Stimulated activated naive CD4-positive, alpha-beta T cell treated with Interleukin-2 at 50 U/mL for 16 hours (primary cell): ENCODE measurements around the gene KCNJ18.
"Not testable (repeated sequence)": the region's sequence is repeated elsewhere in the genome, so short reads cannot be mapped to it uniquely, and the experiment has no call there.

Experiments
- DNase-seq: peaks from one replicate; lab custom pipeline; 2025; lab: John Stamatoyannopoulos, UW

Gene KCNJ18

DNA sequence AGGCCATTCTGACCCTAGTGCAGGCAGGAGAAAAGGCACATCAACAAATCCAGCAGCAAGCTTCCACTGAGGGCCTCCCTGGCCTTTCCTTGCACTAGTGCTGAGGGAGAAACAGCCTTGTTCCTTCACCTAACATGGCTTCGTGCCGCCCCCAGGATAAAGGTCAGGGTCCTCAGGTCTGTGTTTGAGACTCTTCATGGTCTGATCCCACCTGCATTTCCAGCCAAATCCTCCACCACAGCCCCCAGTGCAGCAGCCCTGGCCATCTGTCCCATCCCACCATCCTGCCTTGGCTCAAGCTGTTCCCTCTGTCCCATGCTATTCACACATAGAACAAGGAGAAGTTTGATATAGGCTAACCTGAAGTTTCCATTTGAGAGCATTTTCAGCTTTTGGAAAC is 20.9 kb upstream of the KCNJ18 start:
- DNase-seq = not testable (repeated sequence)

DNA sequence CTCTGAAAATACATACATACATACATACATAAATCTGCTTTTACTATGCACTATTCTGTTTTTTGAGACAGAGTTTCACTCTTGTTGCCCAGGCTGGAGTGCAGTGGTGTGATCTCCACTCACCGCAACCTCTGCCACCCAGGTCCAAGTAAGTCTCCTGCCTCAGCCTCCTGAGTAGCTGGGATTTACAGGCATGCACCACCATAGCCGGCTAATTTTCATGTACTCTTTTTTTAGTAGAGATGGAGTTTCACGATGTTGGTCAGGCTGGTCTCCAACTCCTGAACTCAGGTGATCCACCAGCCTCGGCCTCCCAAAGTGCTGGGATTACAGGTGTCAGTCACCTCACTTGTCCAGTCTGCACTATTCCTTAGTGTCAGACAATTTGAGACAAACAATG is 20.5 kb upstream of the KCNJ18 start:
- DNase-seq = not testable (repeated sequence)

DNA sequence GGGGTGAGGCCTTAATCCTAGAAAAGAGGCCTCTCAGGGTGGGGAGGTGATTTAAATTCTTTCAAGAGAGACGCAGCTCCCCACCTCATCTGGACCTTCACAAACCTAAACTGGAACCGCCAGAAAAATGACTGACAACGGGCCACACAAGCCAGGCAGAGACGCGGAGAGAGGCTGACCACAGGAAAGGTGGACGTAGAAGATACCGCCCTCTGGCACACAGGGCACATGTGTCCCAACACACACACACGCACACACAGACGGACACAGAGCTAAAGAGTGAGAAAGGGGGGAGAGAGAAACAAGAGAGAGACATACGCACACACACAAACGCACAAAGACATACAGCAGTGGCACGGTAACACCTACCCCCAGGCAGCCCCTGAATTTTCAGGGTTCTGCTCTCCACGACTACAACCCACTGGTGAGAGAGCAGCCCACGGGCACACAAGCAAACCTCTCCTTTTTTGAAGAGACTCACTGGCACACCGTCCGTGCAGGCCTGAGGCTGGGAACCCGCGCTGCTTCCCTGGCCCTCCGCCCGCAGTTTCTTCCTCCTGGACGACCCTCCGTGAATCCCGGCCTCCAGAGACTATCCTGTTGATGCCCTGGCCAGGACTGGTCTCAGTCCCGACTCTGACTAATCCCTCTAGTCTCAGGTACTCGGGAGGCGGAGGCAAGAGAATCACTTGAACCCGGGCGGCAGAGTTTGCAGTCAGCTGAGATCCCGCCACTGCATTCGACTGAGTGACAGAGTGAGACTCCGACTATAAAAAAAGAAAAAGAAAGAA is 18.7 kb upstream of the KCNJ18 start:
- DNase-seq = not testable (repeated sequence)

DNA sequence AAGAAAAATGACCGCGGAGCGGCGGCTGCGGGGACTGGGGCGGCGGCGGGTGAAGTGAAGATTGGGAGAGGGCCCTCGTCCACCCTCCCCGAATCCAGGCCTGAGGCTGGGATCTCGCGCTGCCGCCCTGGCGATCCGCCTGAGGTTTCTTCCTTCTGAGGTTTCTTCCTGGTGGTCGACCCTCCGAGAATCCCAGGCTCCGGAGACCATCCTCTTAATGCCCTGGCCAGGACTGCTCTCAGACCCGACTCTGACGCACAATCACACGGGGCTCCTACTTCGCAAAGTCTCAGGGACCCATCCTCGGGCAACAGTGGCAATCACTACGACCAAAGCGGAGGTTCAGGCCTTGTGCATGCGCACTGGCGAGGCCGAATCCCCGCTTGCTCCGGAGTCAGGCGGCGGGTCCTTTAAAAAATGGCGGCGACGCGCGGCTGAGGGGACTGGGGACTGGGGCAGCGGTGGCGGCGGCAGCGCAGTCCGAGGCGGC is 18.0 kb upstream of the KCNJ18 start:
- DNase-seq = no peak

DNA sequence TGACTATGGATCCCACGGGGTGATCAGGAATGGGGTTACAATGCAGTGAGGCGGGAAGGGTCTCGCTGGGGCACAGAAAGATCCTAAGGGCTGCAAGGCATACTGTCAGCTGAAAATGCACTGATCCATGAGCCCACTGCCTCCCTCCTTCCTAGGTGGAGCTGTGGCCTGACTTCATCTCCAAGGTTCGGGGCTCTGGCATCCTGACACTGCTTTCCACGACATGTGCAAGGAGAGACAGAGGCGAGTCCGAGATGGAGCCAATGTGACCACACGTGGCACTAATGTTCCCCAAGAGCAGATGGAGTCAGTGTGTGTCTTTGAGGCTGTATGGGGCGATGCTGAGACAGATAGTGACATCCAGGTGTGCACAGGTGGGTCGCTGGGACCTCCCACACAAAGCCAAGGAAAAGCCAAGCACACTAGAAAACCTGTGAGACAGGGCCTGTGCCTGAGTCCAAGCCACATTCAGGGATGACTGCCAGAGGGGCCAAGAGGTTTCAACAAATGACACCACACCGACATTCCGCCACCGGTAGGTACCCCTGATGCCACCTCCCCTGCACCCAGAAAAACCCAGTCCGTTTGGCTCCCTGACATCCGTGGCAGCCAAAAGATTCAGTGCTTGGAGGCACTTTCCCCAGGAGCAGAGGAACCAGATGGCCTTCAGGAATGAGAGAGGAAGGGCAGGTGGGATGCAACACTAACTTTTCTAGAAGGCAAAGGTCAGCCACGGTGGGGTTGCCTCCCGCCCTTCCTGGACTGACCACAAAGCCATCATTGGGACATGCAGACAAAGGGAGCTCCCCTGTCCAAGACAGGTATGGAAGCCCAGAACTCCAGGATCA is 17.2 kb upstream of the KCNJ18 start:
- DNase-seq = not testable (repeated sequence)

DNA sequence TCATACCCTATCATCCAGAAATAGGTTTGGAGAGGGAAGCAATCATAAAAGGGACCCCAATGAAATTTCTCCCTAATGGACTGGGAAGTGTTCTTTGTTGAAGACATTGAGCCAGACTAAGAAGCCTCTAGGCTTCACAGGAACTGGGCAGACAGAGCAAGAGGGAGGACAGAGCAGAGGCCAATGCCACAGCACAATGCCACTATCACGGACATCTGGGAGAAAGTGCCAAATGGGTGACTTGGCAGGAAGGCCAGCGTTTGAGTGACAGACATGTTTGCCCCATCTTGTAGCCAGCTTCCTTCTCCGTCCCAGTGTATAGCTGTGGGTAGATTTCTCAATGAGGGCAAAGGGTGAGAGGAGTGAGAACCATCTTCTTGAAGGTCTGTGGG is 16.6 kb upstream of the KCNJ18 start:
- not testable (repeated sequence) for DNase-seq

DNA sequence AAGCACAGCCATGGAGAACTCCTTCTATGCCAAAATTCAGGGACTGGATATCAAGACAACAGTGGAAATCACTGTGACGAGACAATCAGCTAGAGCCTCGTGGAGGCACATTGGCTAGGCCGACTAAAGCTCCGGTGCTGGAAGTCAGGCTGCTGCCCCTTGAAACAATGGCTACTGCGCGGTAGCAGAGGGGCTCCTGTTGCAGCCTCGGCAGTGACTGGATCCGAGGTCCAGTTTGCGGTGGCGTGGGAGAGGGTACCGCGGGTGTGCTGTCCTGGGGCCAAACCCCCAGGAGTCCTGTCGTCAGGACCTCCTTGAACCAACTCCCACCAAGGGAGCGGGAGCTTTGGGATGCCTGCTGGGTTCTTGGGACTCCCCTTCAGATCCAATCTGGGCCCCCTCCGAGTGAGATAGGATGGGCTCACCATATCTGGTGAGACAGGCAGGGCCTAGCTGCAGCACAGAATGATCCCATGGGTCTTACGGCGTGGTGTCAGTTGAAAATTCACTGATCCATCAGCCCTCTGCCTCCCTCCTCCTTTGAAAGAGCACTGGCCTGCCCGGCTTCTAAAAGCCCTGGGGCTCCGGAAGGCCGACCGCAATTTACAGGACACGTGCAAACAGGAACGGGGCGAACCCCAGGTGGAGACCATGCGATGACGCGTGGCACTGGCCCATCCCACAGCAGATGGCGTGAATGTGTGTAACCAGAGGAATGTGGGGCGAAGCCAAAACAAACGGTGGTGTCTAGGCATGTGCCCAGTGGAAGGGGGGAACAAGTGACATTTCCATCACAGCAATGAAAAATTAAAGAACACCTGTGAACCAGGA is 15.8 kb upstream of the KCNJ18 start:
- DNase-seq = no peak

DNA sequence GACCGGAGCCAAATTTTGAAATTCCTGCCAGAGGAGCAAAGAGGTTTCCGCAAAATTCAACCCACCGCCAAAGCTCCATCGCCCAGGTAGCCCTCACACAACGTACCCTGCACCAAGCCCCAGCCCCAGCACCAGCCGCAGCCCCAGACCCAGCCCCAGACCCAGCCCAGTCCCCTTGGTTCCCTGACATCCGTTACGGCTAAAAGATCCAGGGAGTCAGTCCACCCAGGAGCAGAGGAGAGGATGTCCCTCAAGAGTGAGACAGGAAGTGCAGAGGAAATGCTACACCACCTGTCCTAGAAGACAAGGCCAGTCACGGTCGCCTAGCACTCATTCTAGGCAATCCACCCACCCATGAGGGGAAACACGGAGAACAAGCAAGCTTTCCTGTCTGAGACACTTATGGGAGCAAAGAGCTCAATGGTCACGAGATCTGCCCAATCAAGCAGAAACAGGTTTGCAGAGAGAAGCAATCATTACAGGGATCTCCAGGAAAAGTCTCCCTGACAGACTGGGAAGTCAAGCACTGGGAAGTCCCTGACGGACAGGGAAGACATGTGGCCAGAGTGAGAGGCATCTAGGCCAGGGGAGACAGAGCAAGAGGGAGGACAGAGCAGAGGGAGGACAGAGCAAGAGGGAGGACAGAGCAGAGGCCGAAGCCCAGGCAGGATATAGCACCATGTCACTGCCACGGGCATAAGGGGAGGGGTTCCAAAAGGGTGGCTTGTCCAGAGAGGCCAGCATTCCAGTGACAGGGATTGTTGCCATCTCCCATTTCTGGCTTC is 15.0 kb upstream of the KCNJ18 start:
- DNase-seq = no peak

DNA sequence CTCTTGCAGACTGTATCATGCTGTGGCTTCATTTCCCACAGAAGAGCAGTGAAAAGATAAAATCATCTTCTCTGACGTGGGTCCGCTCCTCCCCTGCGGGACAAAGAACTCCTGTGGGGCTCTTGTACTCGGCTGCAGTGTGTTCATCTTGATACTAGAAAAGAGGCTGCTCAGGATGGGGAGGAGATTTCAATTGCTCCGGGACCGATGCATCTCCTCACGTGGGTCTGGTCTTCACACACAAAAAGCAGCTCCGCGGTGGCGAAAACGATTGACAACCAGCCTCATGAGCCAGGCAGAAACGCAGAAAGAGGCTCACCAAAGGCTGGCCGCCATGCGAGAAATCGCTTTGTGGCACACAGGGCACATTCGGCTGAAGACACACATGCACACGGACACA is 14.4 kb upstream of the KCNJ18 start:
- no peak for DNase-seq

DNA sequence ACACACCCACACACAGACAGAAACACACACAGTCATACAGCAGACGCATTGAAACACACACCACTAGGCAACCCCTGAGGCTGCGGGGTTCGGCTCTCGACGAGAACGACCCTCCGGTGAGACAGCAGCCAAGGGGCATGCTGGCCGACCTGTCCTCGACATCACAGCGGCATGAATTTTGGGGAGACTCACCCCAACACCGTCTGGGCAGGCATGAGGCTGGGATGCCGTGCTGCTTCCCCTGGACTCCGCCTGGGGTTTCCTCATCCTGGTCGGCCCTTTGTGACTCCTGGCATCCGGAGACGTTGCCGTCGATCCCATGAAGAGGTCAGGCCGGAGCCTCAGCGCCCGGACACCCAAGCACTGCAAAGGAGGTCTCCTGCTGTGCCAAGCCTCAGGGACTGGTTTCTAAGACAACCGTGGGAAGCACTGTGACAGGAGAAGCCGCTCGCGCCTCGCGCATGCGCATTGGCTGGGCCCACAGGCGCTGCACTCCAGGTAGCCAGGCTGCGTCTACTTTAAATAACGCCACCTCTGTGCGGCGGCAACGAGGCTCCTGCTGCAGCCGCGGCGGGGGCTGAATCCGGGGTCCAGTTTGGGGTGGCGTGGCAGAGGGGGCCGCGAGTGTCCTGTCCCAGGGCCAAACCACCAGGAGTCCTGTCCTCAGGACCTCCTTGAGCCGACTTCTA is 13.8 kb upstream of the KCNJ18 start:
- DNase-seq = no peak

DNA sequence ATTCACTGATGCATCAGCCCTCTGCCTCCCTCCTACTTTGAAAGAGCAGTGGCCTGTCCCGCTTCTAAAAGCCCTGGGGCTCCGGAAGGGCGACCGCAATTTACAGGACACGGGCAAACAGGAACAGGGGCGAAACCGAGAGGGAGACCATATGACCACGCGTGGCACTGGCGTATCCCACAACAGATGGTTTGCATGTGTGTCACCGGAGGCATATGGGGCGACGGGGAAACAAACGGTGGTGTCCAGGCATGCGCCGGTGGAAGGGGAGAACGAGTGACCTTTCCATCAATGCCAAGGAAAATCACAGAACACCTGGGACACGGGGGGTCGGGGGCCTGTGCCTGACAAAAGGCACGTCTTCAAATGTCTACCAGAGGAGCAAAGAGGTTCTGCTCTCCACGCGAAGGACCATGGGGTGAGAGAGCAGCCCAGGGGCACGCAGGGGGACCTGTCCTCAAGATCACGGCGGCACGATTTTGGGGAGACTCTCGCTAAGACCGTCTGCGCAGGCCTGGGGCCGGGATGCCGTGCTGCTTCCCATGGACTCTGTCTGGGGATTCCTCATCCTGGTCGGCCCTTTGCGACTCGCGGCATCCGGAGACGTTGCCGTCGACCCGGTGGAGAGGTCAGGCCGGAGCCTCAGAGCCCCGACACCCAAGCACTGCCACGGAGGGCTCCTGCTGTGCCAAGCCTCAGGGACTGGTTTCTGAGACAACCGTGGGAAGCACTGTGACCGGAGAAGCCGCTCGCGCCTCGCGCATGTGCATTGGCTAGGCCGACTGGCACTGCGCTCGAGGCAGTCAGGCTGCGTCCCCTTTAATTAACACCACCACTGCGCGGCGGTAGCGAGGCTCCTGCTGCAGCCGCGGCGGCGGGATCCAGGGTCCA is 12.8 kb upstream of the KCNJ18 start:
- DNase-seq = no peak

DNA sequence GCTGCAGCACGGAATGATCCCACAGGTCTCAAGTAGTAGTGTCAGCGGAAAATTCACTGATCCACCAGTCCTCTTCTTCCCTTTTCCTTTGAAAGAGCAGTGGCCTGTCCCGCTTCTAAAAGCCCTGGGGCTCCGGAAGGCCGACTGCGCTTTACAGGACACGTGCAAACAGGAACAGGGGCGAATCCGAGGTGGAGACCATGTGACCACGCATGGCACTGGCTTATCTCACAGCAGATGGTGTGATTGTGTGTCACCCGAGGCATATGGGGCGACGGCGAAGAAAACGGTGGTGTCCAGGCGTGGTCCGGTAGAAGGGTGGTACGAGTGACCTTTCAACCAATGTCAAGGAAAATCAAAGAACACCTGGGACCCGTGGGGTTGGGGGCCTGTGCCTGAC is 12.0 kb upstream of the KCNJ18 start:
- DNase-seq = no peak

DNA sequence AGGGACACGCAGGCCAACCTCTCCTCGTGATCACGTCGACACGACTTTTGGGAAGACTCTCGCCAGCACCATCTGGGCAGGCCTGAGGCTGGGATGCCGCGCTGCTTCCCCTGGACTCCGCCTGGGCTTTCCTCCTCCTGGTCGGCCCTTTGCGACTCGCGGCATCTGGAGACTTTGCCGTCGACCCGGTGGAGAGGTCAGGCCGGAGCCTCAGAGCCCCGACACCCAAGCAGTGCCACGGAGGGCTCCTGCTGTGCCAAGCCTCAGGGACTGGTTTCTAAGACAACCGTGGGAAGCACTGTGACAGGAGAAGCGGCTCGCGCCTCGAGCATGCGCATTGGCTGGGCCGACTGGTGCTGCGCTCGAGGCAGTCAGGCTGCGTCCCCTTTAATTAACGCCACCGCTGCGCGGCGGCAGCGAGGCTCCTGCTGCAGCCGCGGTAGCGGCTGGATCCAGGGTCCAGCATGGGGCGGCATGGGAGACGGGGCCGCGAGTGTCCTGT is 11.4 kb upstream of the KCNJ18 start:
- not testable (repeated sequence) for DNase-seq

DNA sequence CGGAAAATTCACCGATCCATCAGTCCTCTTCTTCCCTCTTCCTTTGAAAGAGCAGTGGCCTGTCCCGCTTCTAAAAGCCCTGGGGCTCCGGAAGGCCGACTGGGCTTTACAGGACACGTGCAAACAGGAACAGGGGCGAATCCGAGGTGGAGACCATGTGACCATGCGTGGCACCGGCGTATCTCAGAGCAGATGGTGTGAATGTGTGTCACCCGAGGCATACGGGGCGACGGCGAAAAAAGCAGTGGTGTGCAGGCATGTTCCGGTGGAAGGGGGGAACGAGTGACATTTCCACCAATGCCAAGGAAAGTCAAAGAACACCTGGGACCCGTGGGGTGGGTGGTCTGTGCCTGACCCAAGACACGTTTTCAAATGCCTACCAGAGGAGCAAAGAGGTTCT is 10.7 kb upstream of the KCNJ18 start:
- DNase-seq = not testable (repeated sequence)

DNA sequence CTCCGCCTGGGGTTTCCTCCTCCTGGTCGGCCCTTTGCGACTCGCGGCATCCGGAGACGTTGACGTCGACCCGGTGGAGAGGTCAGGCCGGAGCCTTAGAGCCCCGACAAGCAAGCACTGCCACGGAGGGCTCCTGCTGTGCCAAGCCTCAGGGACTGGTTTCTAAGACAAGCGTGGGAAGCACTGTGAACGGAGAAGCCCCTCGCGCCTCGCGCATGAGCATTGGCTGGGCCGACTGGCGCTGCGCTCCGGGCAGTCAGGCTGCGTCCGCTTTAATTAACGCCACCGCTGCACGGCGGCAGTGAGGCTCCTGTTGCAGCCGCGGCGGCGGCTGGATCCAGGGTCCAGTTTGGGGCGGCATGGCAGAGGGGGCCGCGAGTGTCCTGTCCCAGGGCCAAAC is 10.2 kb upstream of the KCNJ18 start:
- DNase-seq = not testable (repeated sequence)

DNA sequence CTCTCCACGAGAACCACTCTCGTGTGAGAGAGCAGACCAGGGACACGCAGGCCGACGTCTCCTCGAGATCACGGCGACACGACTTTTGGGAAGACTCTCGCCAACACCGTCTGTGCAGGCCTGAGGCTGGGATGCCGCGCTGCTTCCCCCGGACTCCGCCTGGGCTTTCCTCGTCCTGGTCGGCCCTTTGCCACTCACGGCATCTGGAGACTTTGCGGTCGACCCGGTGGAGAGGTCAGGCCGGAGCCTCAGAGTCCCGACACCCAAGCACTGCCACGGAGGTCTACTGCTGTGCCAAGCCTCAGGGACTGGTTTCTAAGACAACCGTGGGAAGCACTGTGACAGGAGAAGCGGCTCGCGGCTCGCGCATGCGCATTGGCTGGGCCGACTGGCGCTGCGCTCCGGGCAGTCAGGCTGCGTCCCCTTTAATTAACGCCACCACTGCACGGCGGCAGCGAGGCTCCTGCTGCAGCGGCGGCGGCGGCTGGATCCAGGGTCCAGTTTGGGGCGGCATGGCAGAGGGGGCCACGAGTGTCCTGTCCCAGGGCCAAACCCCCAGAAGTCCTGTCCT is 9.1 kb upstream of the KCNJ18 start:
- not testable (repeated sequence) for DNase-seq

DNA sequence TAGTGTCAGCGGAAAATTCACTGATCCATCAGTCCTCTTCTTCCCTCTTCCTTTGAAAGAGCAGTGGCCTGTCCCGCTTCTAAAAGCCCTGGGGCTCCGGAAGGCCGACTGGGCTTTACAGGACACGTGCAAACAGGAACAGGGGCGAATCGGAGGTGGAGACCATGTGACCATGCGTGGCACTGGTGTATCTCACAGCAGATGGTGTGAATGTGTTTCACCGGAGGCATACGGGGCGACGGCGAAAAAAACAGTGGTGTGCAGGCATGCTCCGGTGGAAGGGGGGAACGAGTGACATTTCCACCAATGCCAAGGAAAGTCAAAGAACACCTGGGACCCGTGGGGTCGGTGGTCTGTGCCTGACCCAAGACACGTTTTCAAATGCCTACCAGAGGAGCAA is 8.4 kb upstream of the KCNJ18 start:
- DNase-seq = not testable (repeated sequence)

DNA sequence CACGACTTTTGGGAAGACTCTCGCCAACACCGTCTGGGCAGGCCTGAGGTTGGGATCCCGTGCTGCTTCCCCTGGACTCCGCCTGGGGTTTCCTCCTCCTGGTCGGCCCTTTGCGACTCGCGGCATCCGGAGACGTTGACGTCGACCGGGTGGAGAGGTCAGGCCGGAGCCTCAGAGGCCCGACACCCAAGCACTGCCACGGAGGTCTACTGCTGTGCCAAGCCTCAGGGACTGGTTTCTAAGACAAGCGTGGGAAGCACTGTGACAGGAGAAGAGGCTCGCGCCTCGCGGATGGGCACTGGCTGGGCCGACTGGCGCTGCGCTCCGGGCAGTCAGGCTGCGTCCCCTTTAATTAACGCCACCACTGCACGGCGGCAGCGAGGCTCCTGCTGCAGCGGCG is 7.9 kb upstream of the KCNJ18 start:
- DNase-seq = not testable (repeated sequence)
